ENCODE measurements around the gene SETBP1.

The SETBP1 gene

DNA sequence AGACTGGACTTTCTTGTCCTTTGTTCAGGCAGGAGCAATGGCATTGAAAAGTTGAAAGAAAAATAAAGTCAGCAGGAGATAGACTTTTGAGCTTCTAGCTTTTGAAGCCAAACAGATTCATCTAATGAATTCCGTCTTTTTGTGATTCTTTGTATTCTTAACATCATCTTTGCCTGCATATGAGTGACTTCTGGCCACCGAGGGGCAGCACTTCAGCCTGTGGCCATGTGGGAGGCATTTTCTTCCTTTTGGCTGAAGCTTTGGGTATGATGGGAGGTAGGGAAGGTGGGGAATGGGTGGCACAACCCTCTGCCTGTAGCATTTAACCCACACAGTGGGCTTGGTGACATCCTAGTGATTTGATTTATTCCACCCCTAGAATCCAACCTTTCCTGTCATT, 220.6 kb downstream of the SETBP1 start:
- DNase-seq (ENCODE audit: low read depth in 2 of 2): no peak

- no peak for DNase-seq (ENCODE audit: low read depth in 2 of 2)
These were observed 222.6 kb downstream of the SETBP1 start for GRCh38 chr18:44903327-44903726.

GRCh38 chr18:44904768-44905167, 224.1 kb downstream of the SETBP1 start:
- no peak for DNase-seq (ENCODE audit: low read depth in 2 of 2)

DNA sequence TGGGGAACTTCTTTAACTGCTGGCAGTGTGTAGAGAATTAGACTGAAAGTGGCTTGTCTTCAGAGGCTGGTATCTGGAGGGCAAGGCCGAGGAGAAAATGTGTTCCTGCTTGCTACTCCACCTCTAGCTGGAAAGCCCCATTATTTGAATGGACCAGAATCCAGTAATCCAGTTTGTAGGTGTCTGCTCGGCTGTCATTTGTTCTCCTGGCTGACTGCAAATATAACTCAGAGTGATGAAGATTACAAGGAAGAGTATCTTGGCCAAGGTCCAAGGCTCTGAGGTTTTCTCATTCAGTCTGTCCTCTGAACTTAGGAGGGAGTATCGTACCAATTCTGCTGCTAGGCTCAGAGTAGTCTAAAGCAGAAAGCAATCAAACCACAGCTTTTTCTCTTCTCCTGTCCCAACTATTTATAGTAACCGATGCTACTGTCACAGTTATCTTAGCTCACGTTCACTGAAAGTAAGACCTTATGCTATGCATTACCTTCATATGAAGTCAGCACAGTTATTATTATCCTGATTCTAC, 228.6 kb downstream of the SETBP1 start:
- DNase-seq (ENCODE audit: low read depth in 2 of 2): no peak

GRCh38 chr18:44911260-44911659, 230.6 kb downstream of the SETBP1 start:
- DNase-seq (ENCODE audit: low read depth in 2 of 2): no peak

DNA sequence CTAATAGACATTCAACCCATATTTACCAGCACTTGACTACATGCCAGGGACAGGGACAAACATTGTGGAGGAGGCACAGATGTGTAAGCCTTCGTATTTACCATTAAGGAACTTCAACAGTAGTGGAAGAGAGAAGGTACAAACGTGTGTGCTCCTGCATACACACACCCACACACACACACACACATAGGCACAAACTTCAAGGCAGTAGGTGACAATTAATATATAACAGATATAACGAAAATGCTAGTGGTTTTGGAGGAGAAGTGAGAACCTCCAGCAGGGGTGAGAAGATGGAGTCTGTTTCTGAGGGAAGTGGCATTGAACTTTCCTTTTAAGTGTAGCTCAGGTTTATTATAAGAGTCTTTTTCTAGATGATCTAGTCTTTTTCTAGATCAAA, 231.1 kb downstream of the SETBP1 start:
- DNase-seq (ENCODE audit: low read depth in 2 of 2): no peak

DNA sequence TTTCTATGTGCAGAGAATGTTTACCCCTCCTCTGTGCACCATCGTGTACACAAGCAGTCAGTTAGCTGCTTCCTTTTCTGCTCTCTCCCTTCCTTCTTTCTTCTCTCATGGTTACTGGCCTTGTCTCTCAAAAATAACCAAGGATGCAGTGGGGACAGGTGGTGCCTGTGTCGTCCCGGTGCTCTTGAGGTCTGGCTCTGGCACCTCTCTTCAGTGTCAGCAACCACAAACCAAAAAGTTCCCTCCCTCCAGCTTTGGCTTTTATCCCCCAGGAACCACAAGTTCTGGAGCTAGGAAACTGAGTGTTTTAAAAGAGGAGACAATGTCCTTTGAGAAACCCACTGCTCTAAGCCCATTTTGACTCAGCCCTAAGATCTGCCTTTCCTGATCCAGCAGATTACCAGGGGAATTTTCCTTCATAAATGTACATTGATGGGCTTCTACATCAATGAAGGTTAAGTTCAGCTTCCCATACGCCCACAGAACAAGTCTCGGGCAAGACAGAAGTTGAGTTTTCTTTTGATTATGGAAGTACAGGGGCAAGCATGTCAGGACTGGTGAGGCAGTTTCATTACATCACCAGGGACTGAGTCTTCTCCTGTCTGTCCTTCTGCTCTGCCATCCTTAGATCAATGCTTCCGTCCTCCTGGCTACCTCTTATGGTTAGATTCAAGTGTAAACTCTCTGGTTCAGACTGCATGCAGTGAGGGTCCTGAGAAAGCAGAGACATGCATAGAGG, 232.2 kb downstream of the SETBP1 start:
- no peak for DNase-seq (ENCODE audit: low read depth in 2 of 2)

DNA sequence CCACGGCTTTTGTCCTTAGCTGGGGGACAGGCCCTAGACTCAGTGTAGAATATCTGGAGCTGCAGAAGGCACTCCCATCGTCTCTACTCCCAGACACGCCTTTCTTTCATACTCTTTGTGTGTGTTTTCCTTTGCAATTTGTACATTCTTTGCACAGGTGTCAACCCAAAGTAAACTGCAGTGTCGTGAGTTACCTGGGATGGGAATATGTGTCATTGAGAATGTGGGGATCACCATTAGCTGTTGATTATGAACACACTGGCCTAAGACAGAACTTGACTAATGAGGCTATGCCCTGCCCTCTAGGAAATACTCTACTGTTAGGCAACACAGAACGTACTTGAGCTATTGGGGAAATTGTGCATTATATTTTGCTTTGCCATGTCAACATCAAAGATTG, 233.3 kb downstream of the SETBP1 start:
- no peak for DNase-seq (ENCODE audit: low read depth in 2 of 2)

DNA sequence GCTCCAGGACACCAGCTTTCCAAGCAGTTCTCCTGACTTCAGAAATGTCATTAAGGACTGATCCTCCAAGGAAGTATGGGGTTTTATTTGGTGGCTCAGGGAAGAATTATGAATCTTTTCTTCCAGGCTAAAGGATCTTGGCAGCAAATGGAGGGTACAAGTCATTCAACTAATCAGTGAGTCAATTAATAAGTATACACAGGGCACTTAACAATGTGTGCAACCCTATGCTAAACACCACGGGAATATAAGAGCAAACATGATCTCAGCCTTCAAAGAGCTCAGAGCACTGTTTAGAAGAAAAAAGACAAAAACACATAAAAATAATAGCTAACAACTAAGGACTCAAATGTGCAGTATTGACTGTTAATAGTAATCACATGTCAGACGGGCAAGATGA, 234.5 kb downstream of the SETBP1 start:
- DNase-seq (ENCODE audit: low read depth in 2 of 2): no peak

DNA sequence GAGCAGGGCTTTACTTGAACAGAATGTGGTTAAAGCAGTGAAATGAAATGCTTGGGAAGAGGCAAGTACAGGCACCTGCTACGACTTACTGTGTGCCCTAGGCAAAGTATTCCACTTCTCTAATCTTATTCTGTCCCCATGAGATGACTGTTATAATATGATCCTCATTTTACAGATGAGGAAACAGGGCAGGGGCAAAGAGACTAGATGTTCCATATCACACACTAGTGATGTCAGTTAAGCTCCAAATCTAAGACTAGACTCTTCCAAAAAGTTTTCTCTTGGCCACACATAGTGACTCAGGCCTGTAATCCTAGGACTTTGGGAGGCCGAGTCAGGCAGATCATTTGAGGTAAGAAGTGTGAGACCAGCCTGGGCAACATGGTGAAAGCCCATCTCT, 235.0 kb downstream of the SETBP1 start:
- DNase-seq (ENCODE audit: low read depth in 2 of 2): no peak

GRCh38 chr18:44916429-44917207, 235.9 kb downstream of the SETBP1 start:
- DNase-seq (ENCODE audit: low read depth in 2 of 2): no peak

DNA sequence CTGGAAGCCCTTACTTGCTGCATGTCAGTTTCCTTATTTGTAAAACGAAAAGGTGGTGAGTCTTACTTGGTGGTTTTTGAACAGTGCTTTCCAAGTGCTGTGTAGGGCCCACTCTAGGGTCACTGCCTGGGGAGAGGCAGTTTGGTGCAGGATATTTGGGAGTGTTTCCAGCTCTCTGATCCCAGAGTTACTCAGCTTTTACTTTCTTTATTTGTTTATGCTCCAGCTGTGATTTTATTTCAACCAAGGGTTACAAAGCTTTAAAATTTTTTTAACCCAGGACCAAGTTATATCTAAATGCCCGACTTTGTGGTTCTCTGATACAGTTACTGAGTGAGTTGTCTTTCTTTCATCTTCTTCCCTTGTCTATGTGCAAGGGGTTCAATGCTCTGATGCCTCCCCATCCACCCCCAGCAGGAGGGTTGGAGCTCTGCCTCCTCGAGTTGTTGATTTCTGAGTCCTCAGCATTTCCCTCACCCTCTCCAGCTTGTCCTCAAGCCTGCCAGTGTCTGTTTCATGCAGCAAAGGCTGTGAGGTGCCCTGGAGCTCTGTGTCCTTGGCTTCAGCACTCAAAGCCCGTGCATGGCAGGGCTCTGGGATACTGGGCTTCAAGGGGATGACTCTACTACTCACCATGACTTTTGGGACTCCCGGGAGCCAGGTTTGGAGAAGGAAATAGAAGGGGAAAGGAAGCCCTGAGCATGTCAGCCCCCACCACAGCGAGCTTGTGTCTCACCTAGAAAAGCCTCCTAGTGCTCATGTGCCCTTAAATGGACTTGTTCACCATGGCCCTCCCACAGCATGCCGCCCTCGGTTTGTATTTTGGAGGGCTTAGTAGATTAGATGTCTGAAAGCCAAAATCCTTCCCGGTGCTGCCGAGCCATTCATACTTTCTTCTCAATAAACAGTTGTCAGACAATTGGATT, 236.8 kb downstream of the SETBP1 start:
- DNase-seq (ENCODE audit: low read depth in 2 of 2): no peak

GRCh38 chr18:44918142-44918476, 237.4 kb downstream of the SETBP1 start:
- DNase-seq (ENCODE audit: low read depth in 2 of 2): no peak

DNA sequence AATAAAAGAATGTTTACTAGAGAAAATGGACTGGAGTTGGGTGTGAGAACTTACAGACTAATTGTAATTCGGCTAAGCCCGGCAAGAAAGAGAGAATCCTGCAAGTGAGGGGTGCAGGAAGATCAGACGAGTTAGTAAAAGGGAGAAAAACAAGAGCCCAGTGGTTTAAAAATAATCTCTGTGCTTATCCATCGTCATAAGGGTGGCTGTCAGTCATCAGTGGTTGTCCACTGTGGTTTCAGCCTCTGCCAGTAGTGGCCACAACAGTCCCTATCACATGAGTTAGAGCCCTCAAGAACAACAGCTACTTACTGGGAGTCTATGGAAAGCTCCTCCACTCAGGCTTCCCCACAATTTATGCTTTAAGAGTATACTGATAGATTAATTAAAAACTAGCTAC, 239.8 kb downstream of the SETBP1 start:
- no peak for DNase-seq (ENCODE audit: low read depth in 2 of 2)

- DNase-seq (ENCODE audit: low read depth in 2 of 2): no peak
These were observed 241.3 kb downstream of the SETBP1 start for GRCh38 chr18:44921974-44922373.

GRCh38 chr18:44922968-44923367, 242.3 kb downstream of the SETBP1 start:
- no peak for DNase-seq (ENCODE audit: low read depth in 2 of 2)

DNA sequence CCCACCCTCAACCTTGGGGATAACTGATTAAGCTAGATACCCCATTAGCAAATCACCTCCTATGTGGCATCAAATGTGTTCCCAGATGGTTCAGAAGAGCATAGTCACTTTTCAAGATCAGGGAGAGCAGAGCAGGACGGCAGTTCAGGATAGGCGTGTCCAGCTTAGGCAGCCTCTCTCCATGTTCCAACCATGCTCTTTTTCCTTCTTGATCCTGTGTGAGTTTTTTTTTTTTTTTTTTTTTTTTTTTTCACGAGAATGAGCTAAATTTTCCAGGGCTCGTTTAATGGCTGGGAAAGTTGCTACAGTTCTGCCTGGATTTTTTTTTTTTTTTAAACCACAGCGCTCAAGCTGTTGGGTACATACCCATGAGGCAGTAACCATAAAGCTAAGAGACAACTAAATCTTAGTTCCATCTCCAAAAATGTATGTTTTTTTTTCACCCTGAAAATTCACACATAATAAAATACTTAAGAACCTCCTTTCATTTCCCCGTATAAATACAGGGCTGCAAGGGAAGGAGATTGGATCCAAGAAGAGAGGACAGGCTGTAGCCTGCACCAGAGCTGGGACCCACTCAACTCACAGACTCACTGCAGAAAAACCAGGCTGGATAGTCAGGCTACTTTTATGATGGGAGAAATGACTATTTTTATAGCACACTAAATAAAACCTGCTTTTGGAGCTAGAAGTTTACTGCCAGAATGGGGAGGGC, 244.3 kb downstream of the SETBP1 start:
- DNase-seq (ENCODE audit: low read depth in 2 of 2): no peak

GRCh38 chr18:44927127-44927849, 246.6 kb downstream of the SETBP1 start:
- no peak for DNase-seq (ENCODE audit: low read depth in 2 of 2)

DNA sequence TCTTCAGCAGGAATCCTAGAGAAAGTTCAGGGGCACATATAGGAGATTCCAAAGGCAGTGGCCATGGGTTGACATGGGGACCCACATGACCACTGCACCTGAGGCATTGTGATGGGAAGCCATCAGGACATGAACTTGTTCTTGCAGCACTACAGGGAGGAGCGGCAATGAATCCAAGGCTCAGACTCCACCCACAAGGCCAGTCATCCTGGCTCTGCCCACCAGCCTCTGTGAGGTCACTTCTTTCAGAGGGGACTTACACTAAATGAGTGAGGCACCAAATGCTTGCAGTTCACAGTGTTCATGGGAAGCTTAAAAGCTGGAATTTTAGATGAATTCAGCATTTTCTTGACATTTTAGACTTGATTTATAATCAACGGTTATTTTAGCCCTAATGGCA, 254.2 kb downstream of the SETBP1 start:
- DNase-seq (ENCODE audit: low read depth in 2 of 2): no peak

DNA sequence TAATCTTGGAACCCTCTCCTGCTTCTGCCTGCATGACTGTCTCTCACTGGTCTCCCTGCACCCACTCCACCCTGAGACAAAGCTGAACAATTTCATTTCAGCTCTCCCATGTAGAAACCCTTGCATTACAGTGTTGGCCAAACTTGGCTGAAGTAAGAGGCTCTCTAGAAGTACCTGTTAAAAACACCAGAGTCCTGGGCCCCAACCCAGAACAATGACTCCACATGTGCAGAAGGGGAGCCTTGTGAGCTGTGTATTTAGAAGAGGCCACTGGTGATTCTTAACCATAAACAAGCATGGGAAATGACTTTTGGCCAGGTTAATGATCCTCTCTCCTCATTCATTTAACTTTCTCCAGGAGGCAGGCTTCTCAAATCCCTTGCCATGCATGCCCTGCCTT, 254.8 kb downstream of the SETBP1 start:
- no peak for DNase-seq (ENCODE audit: low read depth in 2 of 2)

- DNase-seq (ENCODE audit: low read depth in 2 of 2): no peak
These were observed 255.8 kb downstream of the SETBP1 start for GRCh38 chr18:44936485-44936884.
